OCI-LY3 (cell line): ENCODE results near the gene EDNRB.

Source experiments
- H2AFZ ChIP-seq: fragments of 200-600, 300-600 bp; shearing (Covaris generic); 2 replicates; pipeline ENCODE4 v1.6.0; 2014; ENCODE audit warnings: antibody characterized with exemption, low read depth, low read length
- H3K27ac ChIP-seq: fragments of 200-600, 300-600 bp; sonication (generic); 2 replicates; pipeline ENCODE4 v1.5.1; 2014; ENCODE audit warnings: mild to moderate bottlenecking, low read length, moderate library complexity, mixed read lengths
- H3K27me3 ChIP-seq: fragments of 200-600, 300-600 bp; sonication (generic); 2 replicates; pipeline ENCODE4 v1.6.1; 2014; ENCODE audit warnings: low read depth, low read length, mixed read lengths
- H3K36me3 ChIP-seq: fragments of 200-600, 300-600 bp; sonication (generic); replicated peaks from 2 replicates; pipeline ENCODE3; 2014; ENCODE audit warnings: low read depth, low read length, mixed read lengths
- H3K4me1 ChIP-seq: fragments of 300-600, 200-600 bp; sonication (generic); 2 replicates; pipeline ENCODE4 v1.6.1; 2014; ENCODE audit warnings: low read length, mixed read lengths
- H3K4me2 ChIP-seq: fragments of 200-600, 300-600 bp; sonication (generic); 2 replicates; pipeline ENCODE4 v1.6.1; 2014; ENCODE audit warnings: low read length, mixed read lengths
- H3K4me3 ChIP-seq: fragments of 300-600, 200-600 bp; sonication (generic); 2 replicates; pipeline ENCODE4 v1.5.1; 2014; ENCODE audit warnings: antibody characterized with exemption, mild to moderate bottlenecking, low read length, moderate library complexity
- H3K79me2 ChIP-seq: fragments of 300-600, 200-600 bp; shearing (Covaris generic); 2 replicates; pipeline ENCODE4 v1.6.1; 2014; ENCODE audit warnings: mild to moderate bottlenecking, low read length, mixed read lengths
- H3K9ac ChIP-seq: fragments of 300-600, 200-600 bp; shearing (Covaris generic); 2 replicates; pipeline ENCODE4 v1.6.0; 2014; ENCODE audit warnings: mild to moderate bottlenecking, low read length, moderate library complexity
- H3K9me3 ChIP-seq: fragments of 200-600, 300-600 bp; shearing (Covaris generic); 2 replicates; pipeline ENCODE4 v1.6.1; 2014; ENCODE audit warnings: low read length, mixed read lengths; ENCODE audit not compliant: insufficient read depth
- H4K20me1 ChIP-seq: fragments of 200-600, 300-600 bp; sonication (generic); 2 replicates; pipeline ENCODE4 v1.6.1; 2016; ENCODE audit warnings: low read length, mixed read lengths; ENCODE audit not compliant: insufficient read depth
- EZH2phosphoT487 ChIP-seq: fragments of 200-600 bp; shearing (Covaris generic); IDR thresholded peaks from 2 replicates; pipeline ENCODE4 v1.6.1; 2018; ENCODE audit warnings: antibody characterized with exemption, mixed run types, low read depth
- TF ChIP-seq, protein P1 (sequence below): fragments of 200-600, 300-600 bp; sonication (generic); IDR thresholded peaks from 2 replicates; pipeline ENCODE4 v1.5.1; 2014; ENCODE audit warnings: antibody characterized with exemption, low read length, low read depth

The EDNRB gene

DNA sequence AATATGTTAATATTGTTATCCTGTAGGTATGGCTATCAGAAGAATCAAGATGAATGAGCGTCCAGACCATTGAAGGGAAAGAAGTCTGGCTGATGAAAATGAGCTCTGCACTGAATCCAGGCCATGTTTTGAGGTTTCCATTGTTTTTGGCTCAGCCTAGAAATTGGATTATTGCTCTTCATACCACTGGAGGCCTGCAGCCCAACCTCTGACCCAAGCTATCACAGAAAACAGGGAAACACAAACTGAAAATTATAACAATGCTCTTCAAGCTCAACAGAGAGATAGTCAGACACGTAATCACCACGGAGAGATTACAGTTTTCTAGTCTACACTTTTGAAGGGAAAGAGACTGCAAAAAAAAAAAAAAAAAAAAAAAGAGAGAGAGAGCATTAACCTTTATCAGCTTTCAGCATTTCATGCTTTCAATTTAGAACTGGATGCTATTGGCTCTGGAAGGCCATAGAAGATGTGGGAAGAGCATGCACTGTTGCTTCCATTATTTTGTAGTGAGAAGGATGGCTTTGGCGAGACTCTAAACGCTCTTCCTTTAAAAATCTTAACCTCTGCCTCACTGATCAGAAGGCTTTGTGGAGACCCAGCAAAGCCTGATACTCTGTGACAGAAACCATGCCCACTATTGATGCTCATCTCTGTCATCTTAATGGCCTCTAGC, 10.8 kb downstream of the EDNRB start:
- Histone ChIP-seq H2AFZ (no peak overlapping the region), H3K4me1 (no peaks in the 10 kb centered on the region), H3K4me3 (no peak overlapping the region), H3K27ac (no peak overlapping the region), H3K9me3 (peaks cover 2% of the 10 kb centered on the region), H3K9ac (no peak overlapping the region), H3K36me3 (no peaks in the 10 kb centered on the region), H3K4me2 (no peak overlapping the region), H3K27me3 (no peaks in the 10 kb centered on the region), H3K79me2 (no peaks in the 10 kb centered on the region), H4K20me1 (no peaks in the 10 kb centered on the region)
- no peak for TF ChIP-seq EZH2phosphoT487
- TF ChIP-seq, protein P1, sequence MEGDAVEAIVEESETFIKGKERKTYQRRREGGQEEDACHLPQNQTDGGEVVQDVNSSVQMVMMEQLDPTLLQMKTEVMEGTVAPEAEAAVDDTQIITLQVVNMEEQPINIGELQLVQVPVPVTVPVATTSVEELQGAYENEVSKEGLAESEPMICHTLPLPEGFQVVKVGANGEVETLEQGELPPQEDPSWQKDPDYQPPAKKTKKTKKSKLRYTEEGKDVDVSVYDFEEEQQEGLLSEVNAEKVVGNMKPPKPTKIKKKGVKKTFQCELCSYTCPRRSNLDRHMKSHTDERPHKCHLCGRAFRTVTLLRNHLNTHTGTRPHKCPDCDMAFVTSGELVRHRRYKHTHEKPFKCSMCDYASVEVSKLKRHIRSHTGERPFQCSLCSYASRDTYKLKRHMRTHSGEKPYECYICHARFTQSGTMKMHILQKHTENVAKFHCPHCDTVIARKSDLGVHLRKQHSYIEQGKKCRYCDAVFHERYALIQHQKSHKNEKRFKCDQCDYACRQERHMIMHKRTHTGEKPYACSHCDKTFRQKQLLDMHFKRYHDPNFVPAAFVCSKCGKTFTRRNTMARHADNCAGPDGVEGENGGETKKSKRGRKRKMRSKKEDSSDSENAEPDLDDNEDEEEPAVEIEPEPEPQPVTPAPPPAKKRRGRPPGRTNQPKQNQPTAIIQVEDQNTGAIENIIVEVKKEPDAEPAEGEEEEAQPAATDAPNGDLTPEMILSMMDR = no peak

GRCh38 chr13:77904031-77904430, 14.6 kb downstream of the EDNRB start:
- H2AFZ ChIP-seq = no peak overlapping the region
- H3K4me3 ChIP-seq = no peak overlapping the region
- TF ChIP-seq, protein P1 = no peak
- TF ChIP-seq EZH2phosphoT487 = no peak
- H4K20me1 ChIP-seq = no peaks in the 10 kb centered on the region
- H3K27ac ChIP-seq = no peak overlapping the region
- no peak overlapping the region for H3K9ac ChIP-seq
- H3K9me3 ChIP-seq = peaks cover 14% of the 10 kb centered on the region
- no peak overlapping the region for H3K4me2 ChIP-seq
- H3K4me1 ChIP-seq = peaks cover 2% of the 10 kb centered on the region
- H3K27me3 ChIP-seq = no peaks in the 10 kb centered on the region
- no peaks in the 10 kb centered on the region for H3K79me2 ChIP-seq
- H3K36me3 ChIP-seq = peaks cover 3% of the 10 kb centered on the region

DNA sequence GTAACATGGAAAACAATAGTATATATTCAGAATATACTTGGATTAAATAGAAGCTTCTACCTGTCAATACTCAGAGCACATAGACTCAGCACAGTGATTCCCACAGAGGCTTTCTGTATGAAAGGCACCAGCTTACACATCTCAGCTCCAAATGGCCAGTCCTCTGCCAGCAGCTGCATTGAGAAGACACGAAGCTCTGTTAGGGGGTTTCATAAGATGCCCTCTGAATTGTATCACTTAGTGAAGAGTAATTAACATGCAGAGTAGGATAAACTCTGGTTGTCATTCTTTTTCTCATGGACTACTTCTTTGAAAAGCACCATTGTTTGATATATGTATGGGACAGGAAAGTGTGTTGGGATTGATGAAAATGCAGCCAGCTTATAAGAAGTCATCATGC, 15.2 kb downstream of the EDNRB start:
- H3K27ac ChIP-seq = no peak overlapping the region
- H3K4me1 ChIP-seq = peaks cover 8% of the 10 kb centered on the region
- peaks cover 14% of the 10 kb centered on the region for H3K9me3 ChIP-seq
- H3K4me2 ChIP-seq = no peak overlapping the region
- H3K4me3 ChIP-seq = no peak overlapping the region
- H3K9ac ChIP-seq = no peak overlapping the region
- peaks cover 3% of the 10 kb centered on the region for H3K36me3 ChIP-seq
- H3K79me2 ChIP-seq = no peaks in the 10 kb centered on the region
- no peaks in the 10 kb centered on the region for H3K27me3 ChIP-seq
- TF ChIP-seq, protein P1 = no peak
- TF ChIP-seq EZH2phosphoT487 = no peak
- H2AFZ ChIP-seq = no peak overlapping the region
- no peaks in the 10 kb centered on the region for H4K20me1 ChIP-seq

- no peaks in the 10 kb centered on the region for H3K79me2 ChIP-seq
- H3K27me3 ChIP-seq = no peaks in the 10 kb centered on the region
- no peak overlapping the region for H3K27ac ChIP-seq
- no peak overlapping the region for H3K4me3 ChIP-seq
- H3K4me1 ChIP-seq = peaks cover 17% of the 10 kb centered on the region
- no peak overlapping the region for H3K4me2 ChIP-seq
- H3K36me3 ChIP-seq = peaks cover 3% of the 10 kb centered on the region
- no peaks in the 10 kb centered on the region for H4K20me1 ChIP-seq
- no peak overlapping the region for H2AFZ ChIP-seq
- H3K9me3 ChIP-seq = peaks cover 14% of the 10 kb centered on the region
- H3K9ac ChIP-seq = no peak overlapping the region
- TF ChIP-seq, protein P1 = no peak
- TF ChIP-seq EZH2phosphoT487 = no peak
These were observed 16.2 kb downstream of the EDNRB start for GRCh38 chr13:77902319-77902963.
